Myometrial cell (primary cell): ENCODE data around the gene CRPPA. TPM values are rescaled to one million over a fixed set of nuclear protein-coding genes. Genes with fewer than 3 reads are reported as not detected.

ENCODE experiments used
- total RNA-seq: library from RNA; depleted of rRNA; stranded (reverse); fragments of >200 nt; gene quantifications from 2 replicates; pipeline ENCODE4 v1.2.3, GENCODE V29; 2015

Gene CRPPA
- 0.89 and 1.2 TPM in 2 replicates for total RNA-seq

GRCh38 chr7:16421333-16422102 is at the start of gene CRPPA:
Gene CRPPA, minus strand, starts transcription at chr7:16421538. Its CDS starts 216 bp downstream, at chr7:16421322.

GRCh38 chr7:16465469-16466361 is 44.4 kb upstream of the CRPPA start, which contains the start of gene SOSTDC1:
Gene SOSTDC1, minus strand, starts transcription at chr7:16465738. Its CDS starts 70 bp downstream, at chr7:16465668.

Other genes starting within 250 kb of the CRPPA start
- 0.29 TPM in 1 of 2 replicates, not detected in the other for gene SOSTDC1, start 44.2 kb upstream of the CRPPA start, total RNA-seq
- gene LRRC72, start 105.3 kb upstream of the CRPPA start, total RNA-seq, result not detected in 2 replicates
- gene ANKMY2, start 224.2 kb upstream of the CRPPA start, total RNA-seq, result 21.3 and 27.6 TPM in 2 replicates
- gene BZW2, start 224.6 kb upstream of the CRPPA start, total RNA-seq, result 98.4 and 102 TPM in 2 replicates